Keratinocyte (primary cell): ENCODE data around the gene INTS1. TPM values are rescaled to one million over a fixed set of nuclear protein-coding genes. Genes with fewer than 3 reads are reported as not detected.
"Not testable (repeated sequence)": the region's sequence is repeated elsewhere in the genome, so short reads cannot be mapped to it uniquely, and the experiment has no call there.

ENCODE experiments used
- DNase-seq: peaks from one replicate; pipeline ENCODE4 v3.0.0-alpha.2; 2011; ENCODE audit warnings: low read depth, missing footprints, low spot score
- FAIRE-seq: peaks from 2 replicates; lab custom pipeline; 2011; peaks lifted over from hg19 to GRCh38; lab: Jason Lieb, UNC
- H2AFZ ChIP-seq: 2 replicates; pipeline ENCODE4 v1.6.0; 2012; ENCODE audit warnings: low read length, control low read depth, inconsistent platforms; ENCODE audit not compliant: control insufficient read depth
- H3K27ac ChIP-seq: 2 replicates; pipeline ENCODE4 v1.5.1; 2011; ENCODE audit warnings: low read length; ENCODE audit not compliant: control insufficient read depth, insufficient read depth
- H3K27me3 ChIP-seq: 3 replicates; pipeline ENCODE4 v1.6.0; 2011; ENCODE audit warnings: low read length; ENCODE audit not compliant: control insufficient read depth, insufficient read depth; ENCODE audit errors: extremely low read depth
- H3K36me3 ChIP-seq, 2 experiments: 2 replicates in 1 of 2; 3 replicates in 1 of 2; pipeline ENCODE4 v1.5.1; 2011; ENCODE audit warnings: low read length in 2 of 2, mild to moderate bottlenecking in 1 of 2; ENCODE audit not compliant: control insufficient read depth in 2 of 2, insufficient read depth in 2 of 2; ENCODE audit errors: extremely low read depth in 1 of 2
- H3K4me1 ChIP-seq: 3 replicates; pipeline ENCODE4 v1.5.1; 2011; ENCODE audit warnings: low read length; ENCODE audit not compliant: control insufficient read depth, insufficient read depth; ENCODE audit errors: extremely low read depth
- H3K4me2 ChIP-seq: 3 replicates; pipeline ENCODE4 v1.6.0; 2011; ENCODE audit warnings: low read depth, low read length; ENCODE audit not compliant: control insufficient read depth, insufficient read depth; ENCODE audit errors: extremely low read depth
- H3K4me3 ChIP-seq, 3 experiments: fragments of 200-600 bp in 1 of 3; sonication (generic) in 1 of 3; 2 replicates in 2 of 3; 3 replicates in 1 of 3; pipeline ENCODE4 v1.5.1; 2011 to 2016; ENCODE audit warnings: low read length in 3 of 3, mild to moderate bottlenecking in 3 of 3, control low read depth in 2 of 3, inconsistent platforms in 1 of 3, low read depth in 1 of 3, mixed read lengths in 1 of 3, mixed run types in 1 of 3, moderate library complexity in 1 of 3; ENCODE audit not compliant: control insufficient read depth in 2 of 3, insufficient read depth in 2 of 3; ENCODE audit errors: extremely low read depth in 1 of 3
- H3K79me2 ChIP-seq: 2 replicates; pipeline ENCODE4 v1.6.0; 2012; ENCODE audit warnings: low read length; ENCODE audit not compliant: control insufficient read depth, insufficient read depth
- H3K9ac ChIP-seq: 3 replicates; pipeline ENCODE4 v1.6.0; 2011; ENCODE audit warnings: low read length; ENCODE audit not compliant: control insufficient read depth, insufficient read depth; ENCODE audit errors: extremely low read depth
- H3K9me1 ChIP-seq: 3 replicates; pipeline ENCODE4 v1.6.0; 2011; ENCODE audit warnings: low read length; ENCODE audit not compliant: control insufficient read depth, insufficient read depth; ENCODE audit errors: extremely low read depth
- H3K9me3 ChIP-seq: 2 replicates; pipeline ENCODE4 v1.5.1; 2012; ENCODE audit warnings: low read depth, low read length; ENCODE audit not compliant: control insufficient read depth
- H4K20me1 ChIP-seq: 3 replicates; pipeline ENCODE4 v1.6.0; 2011; ENCODE audit warnings: low read length; ENCODE audit not compliant: control insufficient read depth, insufficient read depth; ENCODE audit errors: extremely low read depth
- CTCF ChIP-seq, 3 experiments: IDR thresholded peaks in 1 of 3; conservative IDR thresholded peaks in 1 of 3; optimal IDR thresholded peaks in 1 of 3; 2 replicates in 2 of 3; 3 replicates in 1 of 3; pipeline versions ENCODE3 to v1.5.1; 2011; ENCODE audit warnings: low read length in 3 of 3, mild to moderate bottlenecking in 3 of 3, moderate library complexity in 2 of 3, control low read depth in 1 of 3, inconsistent platforms in 1 of 3; ENCODE audit not compliant: insufficient read depth in 2 of 3; ENCODE audit errors: extremely low read depth in 1 of 3
- EZH2 ChIP-seq: IDR thresholded peaks from one replicate; pipeline ENCODE4 v1.6.1; 2012; ENCODE audit warnings: inconsistent platforms, mild to moderate bottlenecking, low read length, moderate library complexity
- dilution Hi-C: fragments of 300-500 bp; cut with MboI; formaldehyde crosslinking; loops from one replicate; pipeline ENCODE4 v1.7.0; 2020; ENCODE audit warnings: low sequenced_read_pairs; ENCODE audit not compliant: extremely low pct_ligation_motif_present
- polyA plus RNA-seq, 5 experiments: library from polyadenylated mRNA; depleted of rRNA in 3 of 5; stranded (reverse) in 3 of 5; stranded (forward) in 1 of 5; unstranded in 1 of 5; fragments of >200 nt; gene quantifications; 1 replicate in 1 of 5; 2 replicates in 3 of 5; 3 replicates in 1 of 5; pipeline versions ENCODE4 v1.2.1 to v1.2.3, GENCODE V29; 2011 to 2012; ENCODE audit warnings: missing spikeins in 2 of 5, low read depth in 1 of 5, low replicate concordance in 1 of 5

Gene INTS1
- polyA plus RNA-seq, 1 donor (not counting 4 experiments of a cell fraction or from before 2014, with no cell fraction given) = 10.6 TPM

GRCh38 chr7:1516586-1517251, 12.5 kb upstream of the INTS1 start:
- no peak overlapping the region for H3K4me2 ChIP-seq
- DNase-seq (no peak), FAIRE-seq (no peak)
- peaks cover 13% of the 10 kb centered on the region for H3K4me1 ChIP-seq
- H3K9me1 ChIP-seq = no peaks in the 10 kb centered on the region
- no peaks in the 10 kb centered on the region for H3K36me3 ChIP-seq
- H3K79me2 ChIP-seq = no peaks in the 10 kb centered on the region
- dilution Hi-C loops = no loop called here
- H2AFZ ChIP-seq = no peak overlapping the region
- no peak overlapping the region for H3K27ac ChIP-seq
- TF ChIP-seq EZH2 (no peak), CTCF (optimal IDR thresholded peaks at IDR 0.05 in 1 of 3, IDR thresholded peaks at IDR 0.05 in 1 of 3, conservative IDR thresholded peaks at IDR 0.05 in 1 of 3; ENCODE audit: extremely low read depth in 1 of 3, insufficient read depth in 2 of 3, low read length in 3 of 3) (no peak)
- no peaks in the 10 kb centered on the region for H3K27me3 ChIP-seq
- H4K20me1 ChIP-seq = no peaks in the 10 kb centered on the region
- H3K9me3 ChIP-seq = no peaks in the 10 kb centered on the region
- no peak overlapping the region for H3K9ac ChIP-seq
- no peak overlapping the region for H3K4me3 ChIP-seq

GRCh38 chr7:1515509-1515967, 11.3 kb upstream of the INTS1 start:
- H4K20me1 ChIP-seq, H3K9me1 ChIP-seq, H3K9me3 ChIP-seq, H3K27ac ChIP-seq, H2AFZ ChIP-seq, H3K4me2 ChIP-seq, dilution Hi-C loops, H3K27me3 ChIP-seq, H3K79me2 ChIP-seq, H3K4me3 ChIP-seq, H3K9ac ChIP-seq, H3K36me3 ChIP-seq, FAIRE-seq, DNase-seq: not testable (repeated sequence)
- peaks cover 13% of the 10 kb centered on the region for H3K4me1 ChIP-seq

DNA sequence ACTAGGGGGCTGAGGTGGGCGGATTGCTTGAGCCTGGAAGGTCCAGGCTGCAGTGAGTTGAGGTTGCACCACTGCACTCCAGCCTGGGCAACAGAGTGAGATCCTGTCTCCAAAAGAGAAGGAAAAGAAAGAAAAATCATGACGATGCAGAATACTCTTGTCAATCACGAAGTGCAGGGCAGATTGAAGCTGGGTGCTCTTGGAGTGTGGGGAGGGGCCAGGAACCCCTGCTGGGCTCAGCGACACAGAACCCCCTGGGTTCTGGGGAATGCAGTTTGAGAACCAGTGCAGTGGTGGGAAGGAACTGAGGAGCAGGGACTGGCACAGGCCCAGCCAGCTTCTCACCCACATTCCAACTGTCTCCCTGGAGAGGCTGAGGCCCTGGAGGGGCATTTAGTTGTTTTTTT, 10.8 kb upstream of the INTS1 start:
- H4K20me1 ChIP-seq = no peaks in the 10 kb centered on the region
- H3K4me3 ChIP-seq = no peak overlapping the region
- H2AFZ ChIP-seq = no peak overlapping the region
- H3K27ac ChIP-seq = no peak overlapping the region
- H3K9me3 ChIP-seq = no peaks in the 10 kb centered on the region
- H3K9me1 ChIP-seq = no peaks in the 10 kb centered on the region
- DNase-seq (no peak), FAIRE-seq (no peak)
- peaks cover 13% of the 10 kb centered on the region for H3K4me1 ChIP-seq
- dilution Hi-C loops = no loop called here
- no peaks in the 10 kb centered on the region for H3K79me2 ChIP-seq
- no peaks in the 10 kb centered on the region for H3K27me3 ChIP-seq
- no peak overlapping the region for H3K4me2 ChIP-seq
- no peak overlapping the region for H3K9ac ChIP-seq
- H3K36me3 ChIP-seq = no peaks in the 10 kb centered on the region
- TF ChIP-seq EZH2 = no peak
- no peak for TF ChIP-seq CTCF (optimal IDR thresholded peaks at IDR 0.05 in 1 of 3, IDR thresholded peaks at IDR 0.05 in 1 of 3, conservative IDR thresholded peaks at IDR 0.05 in 1 of 3; ENCODE audit: extremely low read depth in 1 of 3, insufficient read depth in 2 of 3, low read length in 3 of 3)
